H1 (cell line): ENCODE measurements around the gene RYK. TPM values are rescaled to one million over a fixed set of nuclear protein-coding genes. Genes with fewer than 3 reads are reported as not detected.

Experiments
- CTCF ChIA-PET: fragments of 300-600 bp; sonication (Branson Sonifier 250); formaldehyde crosslinking; loops from one replicate; lab custom pipeline; 2021; ENCODE audit not compliant: partially characterized antibody; lab: Charles Lee
- POLR2A ChIA-PET: fragments of 300-600 bp; sonication (Branson Sonifier 250); formaldehyde crosslinking; loops from one replicate; lab custom pipeline; 2021; ENCODE audit warnings: inconsistent platforms; ENCODE audit not compliant: partially characterized antibody; lab: Charles Lee
- DNase-seq, 2 experiments: peaks; one replicate each; pipeline versions ENCODE4 v3.0.0 to v3.0.0-alpha.2; 2010 to 2022; ENCODE audit warnings: low spot score in 2 of 2, low read depth in 1 of 2, mixed read lengths in 1 of 2
- FAIRE-seq: peaks from 2 replicates; lab custom pipeline; 2011; peaks lifted over from hg19 to GRCh38; lab: Jason Lieb, UNC
- H2AFZ ChIP-seq: 2 replicates; pipeline ENCODE4 v1.8.1; 2012; ENCODE audit warnings: low read length, inconsistent platforms
- H2AK5ac ChIP-seq: 2 replicates; pipeline ENCODE4 v1.6.1; 2013; ENCODE audit warnings: low read depth, low read length
- H2BK120ac ChIP-seq: replicated peaks from 2 replicates; pipeline ENCODE3; 2013; ENCODE audit warnings: low read depth, low read length, inconsistent platforms
- H2BK12ac ChIP-seq: 2 replicates; pipeline ENCODE4 v1.6.1; 2013; ENCODE audit warnings: low read depth, low read length
- H2BK15ac ChIP-seq: 2 replicates; pipeline ENCODE4 v1.6.1; 2013; ENCODE audit warnings: low read length
- H2BK20ac ChIP-seq: 2 replicates; pipeline ENCODE4 v1.6.1; 2013; ENCODE audit warnings: low read length
- H2BK5ac ChIP-seq: 2 replicates; pipeline ENCODE4 v1.6.1; 2013; ENCODE audit warnings: low read depth, low read length
- H3K14ac ChIP-seq: 2 replicates; pipeline ENCODE4 v1.6.1; 2013; ENCODE audit warnings: inconsistent platforms; ENCODE audit not compliant: insufficient read length
- H3K18ac ChIP-seq: 2 replicates; pipeline ENCODE4 v1.6.1; 2013; ENCODE audit warnings: low read length; ENCODE audit errors: extremely low read depth
- H3K23ac ChIP-seq: 2 replicates; pipeline ENCODE4 v1.6.1; 2013; ENCODE audit warnings: inconsistent platforms; ENCODE audit not compliant: insufficient read length
- H3K23me2 ChIP-seq: 2 replicates; pipeline ENCODE4 v1.6.1; 2013; ENCODE audit warnings: low read depth, low read length
- H3K27ac ChIP-seq: 2 replicates; pipeline ENCODE4 v1.6.1; 2011; ENCODE audit warnings: low read depth, low read length, inconsistent platforms
- H3K27me3 ChIP-seq, 4 experiments: replicated peaks in 1 of 4; 1 replicate in 1 of 4; 2 replicates in 3 of 4; pipeline versions ENCODE4 v1.6.1 to v1.8.1; 2011 to 2013; ENCODE audit warnings: low read length in 3 of 4, mild to moderate bottlenecking in 3 of 4, inconsistent platforms in 2 of 4, mixed read lengths in 2 of 4, moderate library complexity in 1 of 4; ENCODE audit not compliant: control insufficient read depth in 3 of 4, insufficient read depth in 3 of 4; ENCODE audit errors: extremely low read depth in 1 of 4
- H3K36me3 ChIP-seq, 4 experiments: 2 replicates each; pipeline versions ENCODE4 v1.6.1 to v1.8.1; 2011 to 2013; ENCODE audit warnings: mild to moderate bottlenecking in 4 of 4, low read length in 3 of 4, moderate library complexity in 2 of 4, control low read depth in 1 of 4, inconsistent platforms in 1 of 4; ENCODE audit not compliant: insufficient read depth in 4 of 4, control insufficient read depth in 2 of 4
- H3K4ac ChIP-seq: replicated peaks from 2 replicates; pipeline ENCODE3; 2013; ENCODE audit warnings: low read length, low read depth, mixed read lengths, inconsistent platforms; ENCODE audit not compliant: insufficient read length
- H3K4me1 ChIP-seq, 4 experiments: replicated peaks in 1 of 4; 1 replicate in 1 of 4; 2 replicates in 3 of 4; pipeline versions ENCODE4 v1.6.1 to v1.8.1; 2011 to 2013; ENCODE audit warnings: low read length in 3 of 4, inconsistent platforms in 2 of 4, mixed read lengths in 1 of 4; ENCODE audit not compliant: insufficient read depth in 4 of 4, control insufficient read depth in 3 of 4
- H3K4me2 ChIP-seq, 2 experiments: 2 replicates each; pipeline versions ENCODE4 v1.6.1 to v1.8.1; 2011 to 2013; ENCODE audit warnings: low read depth in 2 of 2, low read length in 2 of 2, control low read depth in 1 of 2, inconsistent platforms in 1 of 2, mild to moderate bottlenecking in 1 of 2; ENCODE audit not compliant: insufficient read depth in 1 of 2
- H3K4me3 ChIP-seq, 4 experiments: fragments of 200-600, 300-600 bp in 1 of 4; sonication (generic), shearing (Covaris generic), sonication (Bioruptor Twin) in 1 of 4; 2 replicates each; pipeline versions ENCODE4 v1.5.1 to v1.8.1; 2011 to 2016; ENCODE audit warnings: low read length in 4 of 4, low read depth in 3 of 4, control low read depth in 2 of 4, inconsistent platforms in 2 of 4, mild to moderate bottlenecking in 2 of 4, mixed read lengths in 1 of 4, moderate library complexity in 1 of 4; ENCODE audit not compliant: insufficient read depth in 2 of 4; ENCODE audit errors: extremely low read depth in 1 of 4
- H3K56ac ChIP-seq: replicated peaks from 2 replicates; pipeline ENCODE3; 2013; ENCODE audit warnings: low read depth, mild to moderate bottlenecking, mixed read lengths, low read length, inconsistent platforms; ENCODE audit not compliant: insufficient read length
- H3K79me1 ChIP-seq: 2 replicates; pipeline ENCODE4 v1.6.1; 2013; ENCODE audit warnings: low read depth, low read length, control low read depth
- H3K79me2 ChIP-seq, 2 experiments: 2 replicates each; pipeline versions ENCODE4 v1.6.1 to v1.8.1; 2012 to 2013; ENCODE audit warnings: low read length in 2 of 2, mild to moderate bottlenecking in 2 of 2, inconsistent platforms in 1 of 2; ENCODE audit not compliant: insufficient read depth in 2 of 2, control insufficient read depth in 1 of 2
- H3K9ac ChIP-seq, 4 experiments: replicated peaks in 1 of 4; 1 replicate in 1 of 4; 2 replicates in 3 of 4; pipeline versions ENCODE4 v1.6.1 to v1.8.1; 2011 to 2013; ENCODE audit warnings: low read depth in 3 of 4, low read length in 3 of 4, control low read depth in 2 of 4, mild to moderate bottlenecking in 2 of 4, moderate library complexity in 2 of 4, inconsistent platforms in 1 of 4; ENCODE audit errors: extremely low read depth in 1 of 4
- H3K9me3 ChIP-seq, 2 experiments: 2 replicates each; pipeline versions ENCODE4 v1.6.1 to v1.8.1; 2012 to 2013; ENCODE audit warnings: mild to moderate bottlenecking in 2 of 2, moderate library complexity in 2 of 2, control low read depth in 1 of 2, inconsistent platforms in 1 of 2, low read depth in 1 of 2, low read length in 1 of 2, mixed read lengths in 1 of 2; ENCODE audit not compliant: insufficient read depth in 2 of 2
- H4K20me1 ChIP-seq, 2 experiments: replicated peaks in 1 of 2; 2 replicates each; pipeline versions ENCODE3 to v1.8.1; 2011 to 2013; ENCODE audit warnings: inconsistent platforms in 2 of 2, low read length in 2 of 2, mild to moderate bottlenecking in 1 of 2; ENCODE audit not compliant: insufficient read depth in 2 of 2, control insufficient read depth in 1 of 2
- H4K5ac ChIP-seq: 2 replicates; pipeline ENCODE4 v1.6.1; 2013; ENCODE audit warnings: low read length, low read depth, mixed read lengths, inconsistent platforms; ENCODE audit not compliant: insufficient read length
- H4K8ac ChIP-seq: 2 replicates; pipeline ENCODE4 v1.8.0; 2013; ENCODE audit warnings: mild to moderate bottlenecking, moderate library complexity, low read length, inconsistent platforms; ENCODE audit not compliant: insufficient read depth; ENCODE audit errors: extremely low read depth
- H4K91ac ChIP-seq: replicated peaks from 2 replicates; pipeline ENCODE3; 2013; ENCODE audit warnings: low read length, mixed read lengths, inconsistent platforms; ENCODE audit not compliant: insufficient read length
- ASH2L ChIP-seq: fragments of 200-600, 300-600 bp; sonication (generic); IDR thresholded peaks from one replicate; pipeline ENCODE4 v1.7.1; 2017; ENCODE audit warnings: low read length
- CHD1 ChIP-seq: IDR thresholded peaks from 2 replicates; pipeline ENCODE4 v1.6.1; 2012; ENCODE audit warnings: low read depth, low read length, improper control_type of control experiment
- CHD2 ChIP-seq: IDR thresholded peaks from 2 replicates; pipeline ENCODE4 v1.6.1; 2012; ENCODE audit warnings: low read length, improper control_type of control experiment
- CTCF ChIP-seq, 3 experiments: IDR thresholded peaks; 1 replicate in 2 of 3; 2 replicates in 1 of 3; pipeline versions ENCODE4 v1.5.1 to v1.6.1; 2011; ENCODE audit warnings: low read length in 3 of 3, mild to moderate bottlenecking in 3 of 3, inconsistent platforms in 2 of 3, low read depth in 1 of 3, moderate library complexity in 1 of 3; ENCODE audit not compliant: insufficient read depth in 1 of 3; ENCODE audit errors: control extremely low read depth in 1 of 3
- GABPA ChIP-seq: IDR thresholded peaks from 2 replicates; pipeline ENCODE4 v1.6.1; 2011; ENCODE audit warnings: mild to moderate bottlenecking, low read length, moderate library complexity, borderline replicate concordance; ENCODE audit not compliant: insufficient read depth
- JUND ChIP-seq: IDR thresholded peaks from 2 replicates; pipeline ENCODE4 v1.6.1; 2011; ENCODE audit warnings: mild to moderate bottlenecking, improper control_type of control experiment, low read length
- RFX5 ChIP-seq: IDR thresholded peaks from 2 replicates; pipeline ENCODE4 v1.6.1; 2011; ENCODE audit warnings: low read depth, low read length, improper control_type of control experiment, borderline replicate concordance
- SIN3A ChIP-seq, 2 experiments: IDR thresholded peaks in 1 of 2; conservative IDR thresholded peaks in 1 of 2; 2 replicates each; pipeline ENCODE4 v1.6.1; 2011 to 2012; ENCODE audit warnings: low read length in 2 of 2, improper control_type of control experiment in 1 of 2, low read depth in 1 of 2, mild to moderate bottlenecking in 1 of 2
- SIRT6 ChIP-seq: IDR thresholded peaks from one replicate; pipeline ENCODE4 v1.7.1; 2012; ENCODE audit warnings: low read length, inconsistent platforms
- TAF1 ChIP-seq: IDR thresholded peaks from 2 replicates; pipeline ENCODE4 v1.6.1; 2011; ENCODE audit warnings: mild to moderate bottlenecking, low read depth, low read length
- TCF12 ChIP-seq: IDR thresholded peaks from 2 replicates; pipeline ENCODE4 v1.6.1; 2011; ENCODE audit warnings: low read depth, mild to moderate bottlenecking, low read length
- polyA plus RNA-seq, 7 experiments: library from polyadenylated mRNA; depleted of rRNA in 3 of 7; stranded (reverse) in 5 of 7; unstranded in 2 of 7; fragments of >200 nt in 5 of 7; fragments of 200-250 nt in 2 of 7; gene quantifications; 1 replicate in 5 of 7; 2 replicates in 1 of 7; 4 replicates in 1 of 7; pipeline versions ENCODE4 v1.2.1 to v1.2.3, GENCODE V29; 2011 to 2013; ENCODE audit warnings: missing spikeins in 2 of 7, mixed read lengths in 2 of 7
- total RNA-seq: library from RNA; stranded (reverse); fragmentation: NEBNext Ultra II Directional; extraction: Animal tissue kit (Norgen Biotek cat#: 25700); gene quantifications from 2 replicates; pipeline ENCODE4 v1.2.1, GENCODE V29; 2021

The RYK gene
- total and polyA plus RNA-seq, 2 of the 8 experiments (the other 6 are each of a cell fraction or from before 2014, with no cell fraction given): 30.5 to 63.8 TPM

DNA sequence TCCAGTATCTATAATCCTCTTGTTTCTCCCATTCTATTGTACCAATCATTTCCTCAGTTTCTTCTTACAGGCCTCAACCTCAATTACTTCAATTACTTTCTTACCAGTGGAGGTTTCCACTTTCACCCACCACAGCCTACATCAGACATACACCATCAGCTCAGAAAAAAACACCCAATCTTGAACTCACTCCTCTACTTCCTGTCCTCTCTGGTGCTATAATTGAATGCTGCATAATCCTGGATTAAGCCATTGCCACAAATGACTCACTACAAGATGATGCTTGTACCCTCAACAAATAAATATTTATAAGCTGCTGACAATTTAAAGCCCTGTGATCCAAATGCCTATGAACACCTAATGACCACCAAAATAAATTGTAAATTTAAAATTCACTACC lies 18.5 kb downstream of the RYK start:
- no peak overlapping the region for H3K27ac ChIP-seq
- no peaks in the 10 kb centered on the region for H3K23me2 ChIP-seq
- ChIA-PET POLR2A (interaction anchor here (1.4 to 1.9 kb wide), 2 partner anchors 16 to 20 kb away, joined by 3 to 4 read pairs; no protein-coding TSS in a partner anchor), CTCF (interaction anchor here (0.7 to 2.6 kb wide), 9 partner anchors 8 to 242 kb away, joined by 3 to 14 read pairs (median 3); no protein-coding TSS in a partner anchor)
- peaks cover 3 to 15% of the 10 kb centered on the region in 2 experiments for H4K20me1 ChIP-seq
- H3K4ac ChIP-seq: no peak overlapping the region
- H3K36me3 ChIP-seq: no peaks in the 10 kb centered on the region
- H2AK5ac ChIP-seq: no peak overlapping the region
- no peak overlapping the region for H3K23ac ChIP-seq
- peaks cover 3% of the 10 kb centered on the region; the same call in 1 of the 2 replicates for H3K79me1 ChIP-seq
- H3K27me3 ChIP-seq: no peaks in the 10 kb centered on the region
- H2AFZ ChIP-seq: no peak overlapping the region
- no peak overlapping the region for H4K5ac ChIP-seq
- no peak overlapping the region for H4K91ac ChIP-seq
- H3K4me1 ChIP-seq: peaks cover 0 to 3% (median 0%) of the 10 kb centered on the region in 4 experiments; a peak in 1 of 7 replicates
- H2BK120ac ChIP-seq: no peak overlapping the region
- TF ChIP-seq CHD2 (no peak), ASH2L (no peak), SIRT6 (no peak), TCF12 (no peak), RFX5 (no peak), SIN3A (conservative IDR thresholded peaks at IDR 0.05 in 1 of 2, IDR thresholded peaks at IDR 0.05 in 1 of 2; ENCODE audit: low read depth in 1 of 2, low read length in 2 of 2) (no peak), CTCF (IDR thresholded peaks at IDR 0.05; ENCODE audit: control extremely low read depth in 1 of 3, insufficient read depth in 1 of 3, low read depth in 1 of 3, low read length in 3 of 3) (no peak), JUND (no peak), CHD1 (no peak), TAF1 (no peak), GABPA (no peak)
- no peak overlapping the region for H2BK15ac ChIP-seq
- H3K56ac ChIP-seq: no peak overlapping the region
- no peak overlapping the region for H3K9ac ChIP-seq
- H2BK12ac ChIP-seq: no peak overlapping the region
- H3K79me2 ChIP-seq: peaks cover 11 to 99% of the 10 kb centered on the region in 2 experiments
- H3K9me3 ChIP-seq: no peaks in the 10 kb centered on the region; a peak in 1 of 4 replicates
- H3K4me3 ChIP-seq: no peak overlapping the region
- no peak for FAIRE-seq
- H2BK5ac ChIP-seq: no peak overlapping the region
- H3K18ac ChIP-seq: no peak overlapping the region
- H4K8ac ChIP-seq: no peak overlapping the region
- H3K14ac ChIP-seq: no peak overlapping the region
- no peak for DNase-seq
- no peak overlapping the region for H2BK20ac ChIP-seq
- H3K4me2 ChIP-seq: no peak overlapping the region
